Measurements from ENCODE around the gene PLOD3.

DNA sequence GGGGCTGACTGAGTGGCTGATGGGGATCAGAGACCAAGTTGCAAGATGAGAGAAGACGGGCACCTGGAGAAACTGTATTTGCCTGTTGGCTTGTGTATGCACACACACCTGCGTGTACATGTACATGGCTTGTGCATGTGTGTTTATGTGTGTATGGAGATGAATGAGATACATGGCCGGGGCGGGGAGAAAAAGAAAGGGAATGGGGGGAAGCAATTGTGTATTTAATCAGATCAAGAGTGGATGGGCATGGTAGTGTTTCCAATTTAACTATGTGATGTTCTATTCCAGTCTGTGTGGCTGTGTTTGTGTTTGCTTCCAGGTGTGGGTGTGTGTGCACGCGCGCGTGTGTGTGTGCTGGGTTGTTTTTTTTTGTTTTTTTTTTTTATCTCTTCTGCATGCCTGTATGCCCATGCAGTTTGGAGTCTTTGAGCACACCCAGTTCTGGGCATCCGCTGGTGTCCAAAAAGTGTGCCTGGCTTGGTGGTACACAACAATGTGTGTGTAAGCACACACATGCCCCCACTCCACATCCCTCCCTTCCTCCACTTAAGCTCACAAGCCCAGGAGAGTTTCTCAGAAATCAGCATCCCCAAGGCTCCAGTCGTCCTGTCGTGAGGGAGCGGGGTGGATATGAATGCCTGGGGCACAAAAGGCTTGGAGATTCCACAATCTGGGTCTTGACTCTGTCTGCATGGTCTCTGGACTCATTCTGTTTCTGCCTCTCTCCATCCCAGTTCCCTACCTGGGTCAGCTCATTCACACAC lies 49.6 kb downstream of the PLOD3 start:
- TF ChIP-seq, protein P1, sequence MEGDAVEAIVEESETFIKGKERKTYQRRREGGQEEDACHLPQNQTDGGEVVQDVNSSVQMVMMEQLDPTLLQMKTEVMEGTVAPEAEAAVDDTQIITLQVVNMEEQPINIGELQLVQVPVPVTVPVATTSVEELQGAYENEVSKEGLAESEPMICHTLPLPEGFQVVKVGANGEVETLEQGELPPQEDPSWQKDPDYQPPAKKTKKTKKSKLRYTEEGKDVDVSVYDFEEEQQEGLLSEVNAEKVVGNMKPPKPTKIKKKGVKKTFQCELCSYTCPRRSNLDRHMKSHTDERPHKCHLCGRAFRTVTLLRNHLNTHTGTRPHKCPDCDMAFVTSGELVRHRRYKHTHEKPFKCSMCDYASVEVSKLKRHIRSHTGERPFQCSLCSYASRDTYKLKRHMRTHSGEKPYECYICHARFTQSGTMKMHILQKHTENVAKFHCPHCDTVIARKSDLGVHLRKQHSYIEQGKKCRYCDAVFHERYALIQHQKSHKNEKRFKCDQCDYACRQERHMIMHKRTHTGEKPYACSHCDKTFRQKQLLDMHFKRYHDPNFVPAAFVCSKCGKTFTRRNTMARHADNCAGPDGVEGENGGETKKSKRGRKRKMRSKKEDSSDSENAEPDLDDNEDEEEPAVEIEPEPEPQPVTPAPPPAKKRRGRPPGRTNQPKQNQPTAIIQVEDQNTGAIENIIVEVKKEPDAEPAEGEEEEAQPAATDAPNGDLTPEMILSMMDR (IDR thresholded peaks at IDR 0.05): no peak
- no peak for TF ChIP-seq POLR2A (IDR thresholded peaks at IDR 0.05)
